Stimulated activated naive B cell treated with anti-CD40 and anti-IgM and Interleukin-4, amounts not matched to agents 10 μg/mL and 1 μg/mL and 100 μg/mL, for 72 hours (primary cell): ENCODE results near the gene GABRA5.
"Not testable (repeated sequence)": the region's sequence is repeated elsewhere in the genome, so short reads cannot be mapped to it uniquely, and the experiment has no call there.

Source experiments
- ATAC-seq, 2 donors: fragments of 150-1000 bp; cut with Tn5 transposase; replicated peaks; 2 replicates each; pipeline ENCODE4 v1.10.0; 2021; ENCODE audit warnings: moderate library complexity in 1 of 2
- DNase-seq: peaks from one replicate; pipeline ENCODE4 v3.0.0; 2021
- H3K27ac Mint-ChIP-seq: one replicate; pipeline ENCODE4 v1.8.0; 2022; ENCODE audit warnings: mild to moderate bottlenecking, mixed read lengths
- H3K27me3 Mint-ChIP-seq, 2 donors: one replicate each; pipeline ENCODE4 v1.8.0; 2022; ENCODE audit warnings: mixed read lengths in 2 of 2
- H3K36me3 Mint-ChIP-seq, 2 donors: one replicate each; pipeline ENCODE4 v1.8.0; 2022; ENCODE audit warnings: mixed read lengths in 2 of 2, mild to moderate bottlenecking in 1 of 2
- H3K4me1 Mint-ChIP-seq, 2 donors: one replicate each; pipeline ENCODE4 v1.8.0; 2022; ENCODE audit warnings: mixed read lengths in 2 of 2, mild to moderate bottlenecking in 1 of 2
- H3K4me3 Mint-ChIP-seq, 2 donors: one replicate each; pipeline ENCODE4 v1.8.0; 2022; ENCODE audit warnings: mild to moderate bottlenecking in 2 of 2, mixed read lengths in 2 of 2, moderate library complexity in 1 of 2
- H3K9me3 Mint-ChIP-seq, 2 donors: one replicate each; pipeline ENCODE4 v1.8.0; 2022; ENCODE audit warnings: mixed read lengths in 2 of 2, mild to moderate bottlenecking in 1 of 2

Gene GABRA5

GRCh38 chr15:26866298-26867199, at the start of gene GABRA5:
Gene GABRA5, plus strand, starts transcription at chr15:26867062. Its CDS starts 2,187 bp downstream, at chr15:26869249.
- Mint-ChIP-seq H3K36me3 (no peaks in the 10 kb centered on the region), H3K27ac (peak within 1 kb of the TSS; percentile 79), H3K4me1 (peaks cover 3 to 6% of the 10 kb centered on the region in 2 donors), H3K9me3 (no peaks in the 10 kb centered on the region), H3K4me3 (peak within 1 kb of the TSS in 1 of 2 donors; percentile 8), H3K27me3 (peaks cover 34 to 38% of the 10 kb centered on the region in 2 donors)
- ATAC-seq (no peak), DNase-seq (no peak)

GRCh38 chr15:26831191-26831590, 35.7 kb upstream of the GABRA5 start:
- not testable (repeated sequence) for H3K27ac Mint-ChIP-seq, H3K4me1 Mint-ChIP-seq, ATAC-seq

GRCh38 chr15:26831951-26832350, 34.9 kb upstream of the GABRA5 start:
- no peaks in the 10 kb centered on the region for H3K27me3 Mint-ChIP-seq
- no peaks in the 10 kb centered on the region for H3K36me3 Mint-ChIP-seq
- DNase-seq (no peak), ATAC-seq (no peak)
- peaks cover 12 to 13% of the 10 kb centered on the region in 2 donors for H3K9me3 Mint-ChIP-seq
- H3K27ac Mint-ChIP-seq, result no peak overlapping the region
- H3K4me1 Mint-ChIP-seq, result no peaks in the 10 kb centered on the region
- H3K4me3 Mint-ChIP-seq, result no peak overlapping the region

More at GRCh38 chr15:26831191-26831590, 35.7 kb upstream of the GABRA5 start:
- H3K9me3 Mint-ChIP-seq, result peaks cover 8 to 13% of the 10 kb centered on the region in 2 donors
- H3K36me3 Mint-ChIP-seq, H3K4me3 Mint-ChIP-seq, H3K27me3 Mint-ChIP-seq, DNase-seq: not testable (repeated sequence)

- H3K36me3 Mint-ChIP-seq, result peaks cover 0 to 1% of the 10 kb centered on the region in 2 donors
- DNase-seq, result peak; percentile 1
Observed at GRCh38 chr15:26838742-26839460, 28.0 kb upstream of the GABRA5 start.

GRCh38 chr15:26841514-26841913, 25.3 kb upstream of the GABRA5 start:
- Mint-ChIP-seq H3K9me3 (peaks cover 3 to 5% of the 10 kb centered on the region in 2 donors), H3K36me3 (peaks cover 0 to 1% of the 10 kb centered on the region in 2 donors), H3K27me3 (peaks cover 10 to 18% of the 10 kb centered on the region in 2 donors), H3K4me3 (no peak overlapping the region), H3K27ac (no peak overlapping the region), H3K4me1 (no peaks in the 10 kb centered on the region)
- ATAC-seq (no peak), DNase-seq (no peak)

More at GRCh38 chr15:26838742-26839460, 28.0 kb upstream of the GABRA5 start:
- peak in 1 of 2 donors; percentile 38 for ATAC-seq
- H3K27me3 Mint-ChIP-seq, result peaks cover 10 to 18% of the 10 kb centered on the region in 2 donors
- H3K9me3 Mint-ChIP-seq, result peaks cover 3 to 7% of the 10 kb centered on the region in 2 donors
- H3K27ac Mint-ChIP-seq, result no peak overlapping the region
- H3K4me1 Mint-ChIP-seq, result no peaks in the 10 kb centered on the region
- no peak overlapping the region for H3K4me3 Mint-ChIP-seq

GRCh38 chr15:26841941-26842340, 24.9 kb upstream of the GABRA5 start:
- H3K9me3 Mint-ChIP-seq, result peaks cover 3% of the 10 kb centered on the region in 2 donors
- H3K4me1 Mint-ChIP-seq, result no peaks in the 10 kb centered on the region
- no peak overlapping the region for H3K27ac Mint-ChIP-seq
- DNase-seq (no peak), ATAC-seq (no peak)
- peaks cover 0 to 1% of the 10 kb centered on the region in 2 donors for H3K36me3 Mint-ChIP-seq
- no peak overlapping the region for H3K4me3 Mint-ChIP-seq
- H3K27me3 Mint-ChIP-seq, result peaks cover 10 to 18% of the 10 kb centered on the region in 2 donors

- DNase-seq (no peak), ATAC-seq (no peak)
- H3K27ac Mint-ChIP-seq, result no peak overlapping the region
- no peak overlapping the region for H3K4me3 Mint-ChIP-seq
- H3K27me3 Mint-ChIP-seq, result peaks cover 10 to 18% of the 10 kb centered on the region in 2 donors
- peaks cover 3% of the 10 kb centered on the region in 2 donors for H3K9me3 Mint-ChIP-seq
- peaks cover 0 to 1% of the 10 kb centered on the region in 2 donors for H3K36me3 Mint-ChIP-seq
- H3K4me1 Mint-ChIP-seq, result no peaks in the 10 kb centered on the region
Observed at GRCh38 chr15:26842391-26842790, 24.5 kb upstream of the GABRA5 start.

- peaks cover 14 to 16% of the 10 kb centered on the region in 2 donors for H3K9me3 Mint-ChIP-seq
- no peak for DNase-seq
- no peak overlapping the region for H3K4me3 Mint-ChIP-seq
- no peak overlapping the region for H3K27ac Mint-ChIP-seq
- ATAC-seq, result no peak
- no peaks in the 10 kb centered on the region for H3K4me1 Mint-ChIP-seq
- no peaks in the 10 kb centered on the region for H3K36me3 Mint-ChIP-seq
- H3K27me3 Mint-ChIP-seq, result peaks cover 10 to 12% of the 10 kb centered on the region in 2 donors
Observed at GRCh38 chr15:26844901-26845300, 22.0 kb upstream of the GABRA5 start.

- no peaks in the 10 kb centered on the region for H3K36me3 Mint-ChIP-seq
- no peaks in the 10 kb centered on the region for H3K4me1 Mint-ChIP-seq
- peak in 1 of 2 donors; percentile 38 for ATAC-seq
- no peaks in the 10 kb centered on the region for H3K27me3 Mint-ChIP-seq
- no peak overlapping the region for H3K27ac Mint-ChIP-seq
- DNase-seq, result no peak
- H3K9me3 Mint-ChIP-seq, result peaks cover 13 to 14% of the 10 kb centered on the region in 2 donors
- no peak overlapping the region for H3K4me3 Mint-ChIP-seq
Observed at GRCh38 chr15:26848498-26848897, 18.4 kb upstream of the GABRA5 start.

GRCh38 chr15:26850161-26850560, 16.7 kb upstream of the GABRA5 start:
- Mint-ChIP-seq H3K27me3 (no peaks in the 10 kb centered on the region), H3K9me3 (peaks cover 13 to 14% of the 10 kb centered on the region in 2 donors), H3K27ac (no peak overlapping the region), H3K4me3 (no peak overlapping the region), H3K4me1 (no peaks in the 10 kb centered on the region), H3K36me3 (no peaks in the 10 kb centered on the region)
- DNase-seq, result no peak
- ATAC-seq, result no peak

- ATAC-seq (no peak), DNase-seq (no peak)
- Mint-ChIP-seq H3K9me3 (peaks cover 10% of the 10 kb centered on the region in 2 donors), H3K4me3 (no peak overlapping the region), H3K27me3 (peaks cover 5 to 9% of the 10 kb centered on the region in 2 donors), H3K36me3 (no peaks in the 10 kb centered on the region), H3K27ac (no peak overlapping the region), H3K4me1 (no peaks in the 10 kb centered on the region)
Observed at GRCh38 chr15:26852980-26853379, 13.9 kb upstream of the GABRA5 start.

GRCh38 chr15:26854435-26854834, 12.4 kb upstream of the GABRA5 start:
- H3K4me1 Mint-ChIP-seq, result no peaks in the 10 kb centered on the region

GRCh38 chr15:26864664-26865191, 2.1 kb upstream of the GABRA5 start:
- peaks cover 30 to 31% of the 10 kb centered on the region in 2 donors for H3K27me3 Mint-ChIP-seq
- ATAC-seq, result peak; percentile 68 to 74
- peaks cover 3 to 6% of the 10 kb centered on the region in 2 donors for H3K4me1 Mint-ChIP-seq
- DNase-seq, result no peak
- no peak overlapping the region for H3K4me3 Mint-ChIP-seq
- no peak overlapping the region for H3K27ac Mint-ChIP-seq
- no peaks in the 10 kb centered on the region for H3K36me3 Mint-ChIP-seq
- H3K9me3 Mint-ChIP-seq, result no peaks in the 10 kb centered on the region

More at GRCh38 chr15:26854435-26854834, 12.4 kb upstream of the GABRA5 start:
- Mint-ChIP-seq H3K27me3 (peaks cover 5 to 12% of the 10 kb centered on the region in 2 donors), H3K27ac (no peak overlapping the region), H3K9me3 (peaks cover 0 to under 1% of the 10 kb centered on the region in 2 donors), H3K4me3 (no peak overlapping the region), H3K36me3 (no peaks in the 10 kb centered on the region)
- DNase-seq, result no peak
- no peak for ATAC-seq
